ENCODE data around the gene MIDN. TPM values are rescaled to one million over a fixed set of nuclear protein-coding genes. Genes with fewer than 3 reads are reported as not detected.
"Not testable (repeated sequence)": the region's sequence is repeated elsewhere in the genome, so short reads cannot be mapped to it uniquely, and the experiment has no call there.

MIDN gene
- polyA plus RNA-seq (2013), result 69.3 TPM

DNA sequence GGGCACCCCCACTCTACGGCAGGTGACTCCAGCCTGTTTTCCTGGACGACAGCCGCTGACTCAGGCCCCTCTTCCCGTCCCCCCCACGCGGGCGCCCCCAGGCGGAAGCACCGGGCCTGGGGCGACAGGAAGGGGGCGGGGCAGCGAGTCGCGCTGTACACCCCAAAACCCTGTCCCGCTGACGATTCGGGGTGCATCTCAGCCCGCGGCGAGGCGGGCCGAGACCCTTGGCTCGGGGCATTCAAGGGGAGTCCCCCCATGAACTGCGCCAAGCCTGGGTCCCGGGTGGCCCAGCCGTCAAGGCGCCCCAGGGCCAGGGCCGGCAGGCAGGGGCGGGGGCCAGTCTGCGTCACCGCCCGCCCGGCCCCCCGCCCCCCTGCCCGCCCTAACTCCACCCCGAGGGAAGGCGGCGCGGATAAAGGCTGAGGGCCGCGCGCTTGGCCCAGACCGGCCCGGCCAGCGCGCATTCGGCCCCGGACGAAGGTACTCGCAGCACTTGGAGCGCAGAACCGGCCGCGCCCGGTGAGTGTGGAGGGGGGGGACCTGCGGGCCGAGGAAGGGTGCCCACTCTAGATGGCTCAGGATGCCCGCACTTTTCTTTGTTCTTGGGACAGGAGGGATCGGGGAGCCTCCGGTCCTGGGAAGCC, at the start of gene MIDN:
MIDN (plus strand) TSS at position 445 of the 647 bp plus-strand sequence. CDS start 1,714 bp downstream, outside the sequence.
- H3K9me3 ChIP-seq (ENCODE audit: control extremely low read depth in 1 of 5, control insufficient read depth in 4 of 5, insufficient read depth in 2 of 5, low read depth in 1 of 5, low read length in 4 of 5), result no peaks in the 10 kb centered on the region
- H3K4me3 ChIP-seq (ENCODE audit: control insufficient read depth in 1 of 7, extremely low read depth in 1 of 7, insufficient read depth in 4 of 7, low read depth in 2 of 7, low read length in 6 of 7), result peak within 1 kb of the TSS; percentile 56 to 86 (median 71)
- no peaks in the 10 kb centered on the region for H3K27me3 ChIP-seq (replicated peaks in 2 of 5; ENCODE audit: control insufficient read depth in 4 of 5, insufficient read depth in 5 of 5, low read length in 4 of 5)
- CTCF ChIA-PET, result no interaction called here
- H3K4me1 ChIP-seq (ENCODE audit: control extremely low read depth in 1 of 4, control insufficient read depth in 4 of 4, insufficient read depth in 4 of 4, low read length in 3 of 4), result peaks cover 0 to 55% (median 43%) of the 10 kb centered on the region in 4 experiments
- peak within 1 kb of the TSS; percentile 83 to 94 for H3K27ac ChIP-seq (ENCODE audit: insufficient read depth in 1 of 2, low read depth in 1 of 2, low read length in 2 of 2, poor library complexity in 1 of 2, severe bottlenecking in 2 of 2)
- POLR2A ChIA-PET, result interaction anchor here (1.0 to 2.6 kb wide), 4 partner anchors 13 to 27 kb away, joined by 4 to 22 read pairs (median 12); partner anchors contain the start of genes CIRBP and FAM174C
- WGBS (ENCODE audit: insufficient coverage), result 0% methylated on average over 36 of the region's 60 CpGs
- peak; percentile 78 to 91 (median 88) for DNase-seq
- H3K36me3 ChIP-seq (ENCODE audit: control insufficient read depth in 4 of 4, insufficient read depth in 4 of 4, low read length in 3 of 4), result peaks cover 0 to 25% (median 5%) of the 10 kb centered on the region in 4 experiments

DNA sequence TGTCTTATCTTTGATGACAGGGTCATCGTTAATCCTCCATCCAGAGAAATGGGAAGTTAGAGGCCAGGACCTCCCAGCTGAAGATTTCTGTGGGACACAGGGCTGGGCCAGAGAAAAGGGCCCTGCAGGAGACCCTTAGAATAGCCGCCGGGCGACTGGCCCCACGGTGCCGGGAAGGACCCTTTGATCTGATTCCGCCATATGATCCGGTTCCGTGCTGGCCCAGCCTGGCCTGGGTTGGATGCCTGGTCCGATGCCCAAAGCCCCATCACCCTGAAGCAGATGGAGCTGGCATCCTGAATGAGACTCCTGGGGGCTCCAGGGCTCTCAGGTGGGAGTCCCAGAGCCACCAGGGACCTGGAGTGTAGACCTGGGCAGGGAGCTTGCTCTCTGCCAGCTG, 48.9 kb upstream of the MIDN start:
- no peaks in the 10 kb centered on the region for H3K27me3 ChIP-seq (replicated peaks in 2 of 5; ENCODE audit: control insufficient read depth in 4 of 5, insufficient read depth in 5 of 5, low read length in 4 of 5)
- H3K4me1 ChIP-seq (ENCODE audit: control extremely low read depth in 1 of 4, control insufficient read depth in 4 of 4, insufficient read depth in 4 of 4, low read length in 3 of 4), result peaks cover 0 to 19% (median 14%) of the 10 kb centered on the region in 4 experiments
- no peak overlapping the region for H3K27ac ChIP-seq (ENCODE audit: insufficient read depth in 1 of 2, low read depth in 1 of 2, low read length in 2 of 2, poor library complexity in 1 of 2, severe bottlenecking in 2 of 2)
- H3K36me3 ChIP-seq (ENCODE audit: control insufficient read depth in 4 of 4, insufficient read depth in 4 of 4, low read length in 3 of 4), result no peaks in the 10 kb centered on the region
- CTCF ChIA-PET, result interaction anchor here (0.7 to 4.0 kb wide), 4 partner anchors 18 to 87 kb away, joined by 3 to 19 read pairs (median 4); partner anchors contain the start of gene ATP5F1D
- 92% methylated on average over 9 of the region's 10 CpGs for WGBS (ENCODE audit: insufficient coverage)
- DNase-seq, result no peak
- POLR2A ChIA-PET, result no interaction called here
- H3K9me3 ChIP-seq (ENCODE audit: control extremely low read depth in 1 of 5, control insufficient read depth in 4 of 5, insufficient read depth in 2 of 5, low read depth in 1 of 5, low read length in 4 of 5), result no peaks in the 10 kb centered on the region
- no peak overlapping the region for H3K4me3 ChIP-seq (ENCODE audit: control insufficient read depth in 1 of 7, extremely low read depth in 1 of 7, insufficient read depth in 4 of 7, low read depth in 2 of 7, low read length in 6 of 7)

DNA sequence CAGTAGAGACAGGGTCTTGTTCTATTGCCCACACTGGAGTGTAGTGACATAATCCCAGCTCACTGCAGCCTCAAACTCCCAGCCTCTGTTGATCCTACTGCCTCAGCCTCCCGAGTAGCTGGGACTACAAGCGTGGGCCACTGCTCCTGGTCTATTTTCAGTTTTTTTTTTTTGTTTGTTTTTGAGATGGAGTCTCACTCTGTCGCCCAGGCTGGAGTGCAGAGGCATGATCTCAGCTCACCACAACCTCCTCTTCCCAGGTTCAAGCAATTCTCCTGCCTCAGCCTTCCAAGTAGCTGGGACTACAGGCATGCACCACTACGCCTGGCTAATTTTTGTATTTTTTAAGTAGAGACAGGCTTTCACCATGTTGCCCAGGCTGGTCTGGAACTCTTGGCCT, 47.8 kb upstream of the MIDN start:
- H3K4me1 ChIP-seq (ENCODE audit: control extremely low read depth in 1 of 4, control insufficient read depth in 4 of 4, insufficient read depth in 4 of 4, low read length in 3 of 4), result peaks cover 0 to 24% (median 21%) of the 10 kb centered on the region in 4 experiments
- H3K4me3 ChIP-seq (ENCODE audit: control insufficient read depth in 1 of 7, extremely low read depth in 1 of 7, insufficient read depth in 4 of 7, low read depth in 2 of 7, low read length in 6 of 7); H3K36me3 ChIP-seq (ENCODE audit: control insufficient read depth in 4 of 4, insufficient read depth in 4 of 4, low read length in 3 of 4); DNase-seq; H3K27ac ChIP-seq (ENCODE audit: insufficient read depth in 1 of 2, low read depth in 1 of 2, low read length in 2 of 2, poor library complexity in 1 of 2, severe bottlenecking in 2 of 2); H3K27me3 ChIP-seq (replicated peaks in 2 of 5; ENCODE audit: control insufficient read depth in 4 of 5, insufficient read depth in 5 of 5, low read length in 4 of 5); H3K9me3 ChIP-seq (ENCODE audit: control extremely low read depth in 1 of 5, control insufficient read depth in 4 of 5, insufficient read depth in 2 of 5, low read depth in 1 of 5, low read length in 4 of 5): not testable (repeated sequence)
- ChIA-PET CTCF (interaction anchor here (4.0 kb wide), 1 partner anchor 88 kb away, joined by 19 read pairs; no protein-coding TSS in a partner anchor), POLR2A (interaction anchor here (0.6 kb wide), 1 partner anchor 45 kb away, joined by 3 read pairs; no protein-coding TSS in a partner anchor)
- WGBS (ENCODE audit: insufficient coverage), result 90% methylated on average over 2 of the region's 4 CpGs

DNA sequence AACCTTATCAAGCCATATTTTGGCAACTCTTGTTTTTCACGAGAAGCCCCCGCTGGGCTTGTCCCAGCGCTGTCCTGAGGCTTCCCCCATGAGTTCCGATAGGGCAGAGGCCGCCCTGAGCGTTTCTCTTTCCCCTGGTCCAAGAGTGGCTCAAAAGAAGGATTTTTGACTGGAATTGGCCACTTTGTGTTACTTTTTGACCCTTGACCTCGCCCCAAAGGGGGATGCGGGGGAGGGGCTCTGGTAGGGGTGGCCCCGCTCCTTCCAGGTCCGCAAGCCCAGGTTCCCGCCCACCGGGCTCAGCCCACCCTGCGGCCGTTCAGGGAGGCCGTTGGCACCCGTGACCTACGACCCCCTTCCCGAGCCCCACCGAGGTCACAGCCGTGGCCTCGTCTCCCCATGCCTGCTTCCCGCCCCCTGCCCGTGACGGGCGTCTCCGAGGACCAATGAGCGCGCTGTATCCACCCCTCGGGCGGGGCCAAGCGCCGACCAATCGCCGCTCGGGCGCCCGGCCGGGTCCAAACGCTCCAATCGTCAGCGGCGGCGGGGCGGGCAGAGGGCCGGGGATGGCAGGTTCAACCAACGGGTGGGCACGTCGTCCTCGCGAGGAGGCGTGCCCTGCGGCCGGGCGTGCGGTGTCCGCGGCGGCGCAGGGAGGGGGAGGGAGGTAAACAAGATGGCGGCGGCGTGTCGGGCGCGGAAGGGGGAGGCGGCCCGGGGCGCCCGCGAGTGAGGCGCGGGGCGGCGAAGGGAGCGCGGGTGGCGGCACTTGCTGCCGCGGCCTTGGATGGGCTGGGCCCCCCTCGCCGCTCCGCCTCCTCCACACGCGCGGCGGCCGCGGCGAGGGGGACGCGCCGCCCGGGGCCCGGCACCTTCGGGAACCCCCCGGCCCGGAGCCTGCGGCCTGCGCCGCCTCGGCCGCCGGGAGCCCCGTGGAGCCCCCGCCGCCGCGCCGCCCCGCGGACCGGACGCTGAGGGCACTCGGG, 43.0 kb upstream of the MIDN start, which contains the start of gene STK11:
STK11 (plus strand) TSS at position 665 of the 986 bp plus-strand sequence. CDS start 1,136 bp downstream, outside the sequence.
- H3K4me3 ChIP-seq (ENCODE audit: control insufficient read depth in 1 of 7, extremely low read depth in 1 of 7, insufficient read depth in 4 of 7, low read depth in 2 of 7, low read length in 6 of 7), result peak within 1 kb of the TSS; percentile 69 to 92 (median 77)
- POLR2A ChIA-PET, result no interaction called here
- CTCF ChIA-PET, result interaction anchor here (0.6 to 0.9 kb wide), 2 partner anchors 11 to 21 kb away, joined by 3 read pairs; no protein-coding TSS in a partner anchor
- 4% methylated on average over 97 of the region's 114 CpGs for WGBS (ENCODE audit: insufficient coverage)
- no peaks in the 10 kb centered on the region for H3K9me3 ChIP-seq (ENCODE audit: control extremely low read depth in 1 of 5, control insufficient read depth in 4 of 5, insufficient read depth in 2 of 5, low read depth in 1 of 5, low read length in 4 of 5)
- H3K27ac ChIP-seq (ENCODE audit: insufficient read depth in 1 of 2, low read depth in 1 of 2, low read length in 2 of 2, poor library complexity in 1 of 2, severe bottlenecking in 2 of 2), result peak within 1 kb of the TSS in 1 of 2 experiments; percentile 71
- no peaks in the 10 kb centered on the region for H3K27me3 ChIP-seq (replicated peaks in 2 of 5; ENCODE audit: control insufficient read depth in 4 of 5, insufficient read depth in 5 of 5, low read length in 4 of 5)
- DNase-seq, result peak; percentile 96 to 98 (median 98)
- H3K36me3 ChIP-seq (ENCODE audit: control insufficient read depth in 4 of 4, insufficient read depth in 4 of 4, low read length in 3 of 4), result peaks cover 0 to 13% (median 5%) of the 10 kb centered on the region in 4 experiments
- H3K4me1 ChIP-seq (ENCODE audit: control extremely low read depth in 1 of 4, control insufficient read depth in 4 of 4, insufficient read depth in 4 of 4, low read length in 3 of 4), result peaks cover 0 to 60% (median 53%) of the 10 kb centered on the region in 4 experiments

DNA sequence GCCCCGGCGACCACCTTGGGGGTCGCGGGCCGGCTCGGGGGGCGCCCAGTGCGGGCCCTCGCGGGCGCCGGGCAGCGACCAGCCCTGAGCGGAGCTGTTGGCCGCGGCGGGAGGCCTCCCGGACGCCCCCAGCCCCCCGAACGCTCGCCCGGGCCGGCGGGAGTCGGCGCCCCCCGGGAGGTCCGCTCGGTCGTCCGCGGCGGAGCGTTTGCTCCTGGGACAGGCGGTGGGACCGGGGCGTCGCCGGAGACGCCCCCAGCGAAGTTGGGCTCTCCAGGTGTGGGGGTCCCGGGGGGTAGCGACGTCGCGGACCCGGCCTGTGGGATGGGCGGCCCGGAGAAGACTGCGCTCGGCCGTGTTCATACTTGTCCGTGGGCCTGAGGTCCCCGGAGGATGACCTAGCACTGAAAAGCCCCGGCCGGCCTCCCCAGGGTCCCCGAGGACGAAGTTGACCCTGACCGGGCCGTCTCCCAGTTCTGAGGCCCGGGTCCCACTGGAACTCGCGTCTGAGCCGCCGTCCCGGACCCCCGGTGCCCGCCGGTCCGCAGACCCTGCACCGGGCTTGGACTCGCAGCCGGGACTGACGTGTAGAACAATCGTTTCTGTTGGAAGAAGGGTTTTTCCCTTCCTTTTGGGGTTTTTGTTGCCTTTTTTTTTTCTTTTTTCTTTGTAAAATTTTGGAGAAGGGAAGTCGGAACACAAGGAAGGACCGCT, 42.1 kb upstream of the MIDN start:
- no peaks in the 10 kb centered on the region for H3K9me3 ChIP-seq (ENCODE audit: control extremely low read depth in 1 of 5, control insufficient read depth in 4 of 5, insufficient read depth in 2 of 5, low read depth in 1 of 5, low read length in 4 of 5)
- peaks cover 0 to 60% (median 55%) of the 10 kb centered on the region in 4 experiments for H3K4me1 ChIP-seq (ENCODE audit: control extremely low read depth in 1 of 4, control insufficient read depth in 4 of 4, insufficient read depth in 4 of 4, low read length in 3 of 4)
- peak overlapping the region; percentile 69 to 92 (median 77) for H3K4me3 ChIP-seq (ENCODE audit: control insufficient read depth in 1 of 7, extremely low read depth in 1 of 7, insufficient read depth in 4 of 7, low read depth in 2 of 7, low read length in 6 of 7)
- no peak for DNase-seq
- H3K27me3 ChIP-seq (replicated peaks in 2 of 5; ENCODE audit: control insufficient read depth in 4 of 5, insufficient read depth in 5 of 5, low read length in 4 of 5), result no peaks in the 10 kb centered on the region
- H3K36me3 ChIP-seq (ENCODE audit: control insufficient read depth in 4 of 4, insufficient read depth in 4 of 4, low read length in 3 of 4), result peaks cover 0 to 17% (median 7%) of the 10 kb centered on the region in 4 experiments
- H3K27ac ChIP-seq (ENCODE audit: insufficient read depth in 1 of 2, low read depth in 1 of 2, low read length in 2 of 2, poor library complexity in 1 of 2, severe bottlenecking in 2 of 2), result peak overlapping the region in 1 of 2 experiments; percentile 71
- CTCF ChIA-PET, result no interaction called here
- POLR2A ChIA-PET, result interaction anchor here (0.6 kb wide), 1 partner anchor 185 kb away, joined by 3 read pairs; the partner anchor contains the start of gene RNU6-2
- 0% methylated on average over 47 of the region's 78 CpGs for WGBS (ENCODE audit: insufficient coverage)

DNA sequence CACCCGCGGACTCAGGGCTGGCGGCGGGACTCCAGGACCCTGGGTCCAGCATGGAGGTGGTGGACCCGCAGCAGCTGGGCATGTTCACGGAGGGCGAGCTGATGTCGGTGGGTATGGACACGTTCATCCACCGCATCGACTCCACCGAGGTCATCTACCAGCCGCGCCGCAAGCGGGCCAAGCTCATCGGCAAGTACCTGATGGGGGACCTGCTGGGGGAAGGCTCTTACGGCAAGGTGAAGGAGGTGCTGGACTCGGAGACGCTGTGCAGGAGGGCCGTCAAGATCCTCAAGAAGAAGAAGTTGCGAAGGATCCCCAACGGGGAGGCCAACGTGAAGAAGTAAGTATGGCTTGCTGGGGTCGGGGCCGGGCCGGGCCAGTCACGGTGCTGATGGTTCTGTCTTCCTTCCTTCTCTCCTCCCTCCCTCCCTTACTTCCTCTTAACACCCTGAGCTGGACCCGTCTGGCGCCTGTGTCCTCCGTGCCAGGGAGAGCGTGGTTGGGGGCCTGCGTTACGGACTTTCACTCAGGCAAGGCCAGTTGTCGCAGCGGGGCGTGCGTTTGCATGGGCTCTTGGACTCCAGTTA, 41.4 kb upstream of the MIDN start:
- Histone ChIP-seq H3K27me3 (replicated peaks in 2 of 5; ENCODE audit: control insufficient read depth in 4 of 5, insufficient read depth in 5 of 5, low read length in 4 of 5) (no peaks in the 10 kb centered on the region), H3K27ac (ENCODE audit: insufficient read depth in 1 of 2, low read depth in 1 of 2, low read length in 2 of 2, poor library complexity in 1 of 2, severe bottlenecking in 2 of 2) (peak overlapping the region in 1 of 2 experiments; percentile 71), H3K9me3 (ENCODE audit: control extremely low read depth in 1 of 5, control insufficient read depth in 4 of 5, insufficient read depth in 2 of 5, low read depth in 1 of 5, low read length in 4 of 5) (no peaks in the 10 kb centered on the region), H3K4me1 (ENCODE audit: control extremely low read depth in 1 of 4, control insufficient read depth in 4 of 4, insufficient read depth in 4 of 4, low read length in 3 of 4) (peaks cover 0 to 66% (median 62%) of the 10 kb centered on the region in 4 experiments), H3K36me3 (ENCODE audit: control insufficient read depth in 4 of 4, insufficient read depth in 4 of 4, low read length in 3 of 4) (peaks cover 0 to 23% (median 9%) of the 10 kb centered on the region in 4 experiments), H3K4me3 (ENCODE audit: control insufficient read depth in 1 of 7, extremely low read depth in 1 of 7, insufficient read depth in 4 of 7, low read depth in 2 of 7, low read length in 6 of 7) (peak overlapping the region; percentile 69 to 92 (median 77))
- under 1% methylated on average over 33 of the region's 38 CpGs for WGBS (ENCODE audit: insufficient coverage)
- peak in 2 of 3 donors; percentile 61 to 72 for DNase-seq
- CTCF ChIA-PET, result no interaction called here
- POLR2A ChIA-PET, result interaction anchor here (0.6 kb wide), 1 partner anchor 186 kb away, joined by 3 read pairs; the partner anchor contains the start of gene RNU6-2

Measured in common myeloid progenitor, CD34-positive (primary cell).